ENCODE data around the gene NT5C1B.

NT5C1B gene

GRCh38 chr2:18548621-18549020 lies 40.7 kb downstream of the NT5C1B start:
- DNase-seq: no peak

- DNase-seq: no peak
These were observed 42.8 kb downstream of the NT5C1B start for GRCh38 chr2:18546567-18546966.

GRCh38 chr2:18545384-18545783 lies 44.0 kb downstream of the NT5C1B start:
- DNase-seq: no peak

GRCh38 chr2:18544171-18544570 lies 45.2 kb downstream of the NT5C1B start:
- no peak for DNase-seq

GRCh38 chr2:18540872-18541271 lies 48.5 kb downstream of the NT5C1B start:
- DNase-seq: no peak

- no peak for DNase-seq
These were observed 52.7 kb downstream of the NT5C1B start for GRCh38 chr2:18536697-18537096.

GRCh38 chr2:18536100-18536499 lies 53.3 kb downstream of the NT5C1B start:
- DNase-seq: no peak

GRCh38 chr2:18531194-18531593 lies 58.2 kb downstream of the NT5C1B start:
- no peak for DNase-seq

GRCh38 chr2:18527822-18528221 lies 61.5 kb downstream of the NT5C1B start:
- no peak for DNase-seq

GRCh38 chr2:18527326-18527725 lies 62.0 kb downstream of the NT5C1B start:
- no peak for DNase-seq

- no peak for DNase-seq
These were observed 62.9 kb downstream of the NT5C1B start for GRCh38 chr2:18526429-18526828.

- DNase-seq: no peak
These were observed 63.5 kb downstream of the NT5C1B start for GRCh38 chr2:18525852-18526251.

GRCh38 chr2:18525236-18525635 lies 64.1 kb downstream of the NT5C1B start:
- DNase-seq: no peak

- DNase-seq: no peak
These were observed 66.8 kb downstream of the NT5C1B start for GRCh38 chr2:18522484-18523146.

GRCh38 chr2:18520451-18521425 lies 68.6 kb downstream of the NT5C1B start:
- peak; percentile 92 for DNase-seq

GRCh38 chr2:18519914-18520450 lies 69.4 kb downstream of the NT5C1B start:
- DNase-seq: no peak

- DNase-seq: no peak
These were observed 71.0 kb downstream of the NT5C1B start for GRCh38 chr2:18518116-18519111.

GRCh38 chr2:18517386-18517785 lies 72.0 kb downstream of the NT5C1B start:
- no peak for DNase-seq

- DNase-seq: no peak
These were observed 73.3 kb downstream of the NT5C1B start for GRCh38 chr2:18516112-18516511.

GRCh38 chr2:18514526-18515461 lies 74.6 kb downstream of the NT5C1B start:
- no peak for DNase-seq
